ENCODE measurements around the gene GLI2.

Gene GLI2

DNA sequence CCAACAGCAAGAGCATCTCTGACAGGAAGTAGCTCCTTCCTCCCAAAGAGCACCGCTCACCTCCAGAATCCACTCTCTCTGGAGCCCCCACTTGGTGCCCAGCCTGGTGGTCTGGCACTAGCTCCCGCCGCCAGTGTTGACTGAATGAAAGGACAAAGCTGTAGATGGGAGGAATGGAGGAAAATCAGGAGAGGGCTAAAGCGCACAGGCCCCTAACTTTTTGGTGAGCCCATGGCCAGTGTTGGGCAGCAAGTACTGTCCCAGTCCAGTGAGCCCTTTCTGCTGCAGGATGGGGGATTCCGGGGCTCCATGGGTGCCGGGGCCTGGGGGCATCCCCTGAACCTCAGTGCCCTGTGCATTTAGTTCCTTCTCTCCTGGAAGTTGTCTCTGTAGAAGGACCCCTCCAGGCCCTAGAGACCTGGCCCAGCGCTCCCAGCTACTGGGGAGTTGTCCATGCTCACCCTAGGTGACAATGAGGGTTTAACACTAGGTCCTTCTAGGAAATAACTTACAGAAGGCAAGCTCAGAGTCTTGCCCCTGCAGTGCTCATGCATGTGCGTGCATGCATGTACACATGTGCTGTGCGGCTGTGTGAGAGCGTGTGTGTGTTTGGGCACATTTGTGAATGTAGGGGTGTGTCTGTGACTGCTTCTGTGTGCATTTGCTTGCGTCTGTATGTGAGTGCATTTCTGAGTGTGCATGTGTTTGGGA is 33.6 kb downstream of the GLI2 start:
- in situ Hi-C loops (cut with MboI; ENCODE audit: low sequenced_read_pairs) = no loop called here

DNA sequence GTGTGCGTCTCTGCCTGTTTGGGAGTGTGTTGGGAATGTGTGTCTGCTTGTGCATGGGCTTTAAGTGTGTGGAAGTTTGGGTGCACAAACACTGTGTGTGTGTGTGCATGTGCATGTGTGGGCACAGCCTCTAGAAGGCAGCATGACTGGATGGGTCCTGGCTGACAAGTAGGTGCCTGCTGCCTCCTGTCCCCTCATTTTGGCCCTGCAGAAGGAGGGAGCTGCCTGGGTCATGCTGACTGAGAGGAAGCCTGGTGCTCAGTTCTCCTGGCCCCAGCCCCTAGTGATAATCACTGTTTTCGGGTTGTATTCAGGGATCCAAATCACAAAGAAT is 34.1 kb downstream of the GLI2 start:
- in situ Hi-C loops (cut with MboI; ENCODE audit: low sequenced_read_pairs) = no loop called here

- in situ Hi-C loops (cut with MboI; ENCODE audit: low sequenced_read_pairs) = no loop called here
Observed at GRCh38 chr2:120770176-120770575, 34.5 kb downstream of the GLI2 start.

DNA sequence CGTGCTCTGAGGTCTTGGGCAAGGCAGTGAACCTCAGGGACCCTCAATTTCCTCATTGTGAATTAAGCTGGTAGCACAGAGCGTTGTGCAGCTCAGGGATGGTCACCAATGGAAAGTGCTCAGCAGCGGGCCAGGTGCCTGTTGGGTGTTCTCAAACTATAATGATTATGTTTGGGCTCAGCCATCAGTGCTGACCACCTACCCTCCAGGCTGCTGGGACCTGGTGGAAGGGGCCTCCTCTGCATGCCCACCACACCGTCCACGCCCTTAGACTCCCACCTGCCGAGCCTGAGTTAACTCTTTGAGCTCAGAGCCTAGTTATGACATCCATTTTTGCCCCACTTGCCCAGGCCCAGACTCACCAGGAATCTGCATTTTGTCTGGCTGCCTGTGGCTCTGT is 35.0 kb downstream of the GLI2 start:
- in situ Hi-C loops (cut with MboI; ENCODE audit: low sequenced_read_pairs) = no loop called here

DNA sequence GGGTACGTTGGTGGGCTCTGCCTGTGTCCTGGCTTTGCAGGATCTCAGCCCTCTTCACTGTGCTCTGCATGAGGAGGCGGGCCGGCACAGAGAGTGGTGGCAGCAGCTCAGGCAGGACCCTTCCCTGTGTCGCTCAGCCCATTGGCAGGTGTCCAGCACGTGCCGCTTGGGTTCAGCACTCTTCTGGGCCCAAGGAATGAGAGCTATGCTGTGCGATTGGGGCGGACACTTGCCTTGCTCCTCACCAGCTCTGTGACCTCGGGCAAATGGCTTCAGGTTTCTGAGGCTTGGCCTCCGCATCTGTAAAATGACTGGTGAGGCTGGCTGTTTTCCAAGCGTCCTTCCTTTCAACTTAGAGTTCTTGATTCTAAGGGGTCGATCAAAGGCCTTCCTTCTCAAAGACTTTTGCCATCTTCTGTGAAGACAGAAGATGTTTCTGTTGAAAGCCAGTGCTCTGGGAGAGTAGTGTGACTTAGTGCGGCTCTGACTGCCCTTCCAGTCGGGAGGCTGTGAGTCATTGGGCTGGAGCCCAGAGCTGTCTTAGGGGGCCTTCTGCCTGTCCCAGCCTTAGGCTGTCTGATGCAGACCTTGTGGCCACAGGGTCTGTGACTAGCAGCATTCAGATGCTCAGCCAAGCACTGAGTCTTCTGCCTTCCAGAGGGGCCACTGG is 35.6 kb downstream of the GLI2 start:
- in situ Hi-C loops (cut with MboI; ENCODE audit: low sequenced_read_pairs) = no loop called here

GRCh38 chr2:120771781-120772208 is 36.1 kb downstream of the GLI2 start:
- in situ Hi-C loops (cut with MboI; ENCODE audit: low sequenced_read_pairs) = no loop called here

DNA sequence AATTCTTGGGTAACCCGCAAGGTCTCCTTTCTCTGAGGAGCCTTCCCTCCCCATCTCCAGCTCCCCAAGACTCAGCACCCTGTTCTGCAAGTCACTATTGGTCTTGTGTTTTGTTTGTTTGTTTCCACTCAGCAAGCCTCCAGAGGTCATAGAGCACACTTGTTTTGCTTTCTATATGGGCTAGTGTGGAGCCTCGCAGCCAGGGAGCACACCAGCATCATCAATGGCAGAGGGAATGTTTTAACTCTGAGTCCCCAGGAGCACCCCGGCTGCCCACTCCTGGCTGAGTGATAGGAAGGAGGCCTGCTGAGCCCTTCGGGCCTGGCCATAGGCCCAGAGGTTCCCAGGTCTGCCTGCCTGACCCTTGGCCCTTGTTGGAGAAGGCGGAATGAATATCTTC is 36.6 kb downstream of the GLI2 start:
- in situ Hi-C loops (cut with MboI; ENCODE audit: low sequenced_read_pairs) = no loop called here

DNA sequence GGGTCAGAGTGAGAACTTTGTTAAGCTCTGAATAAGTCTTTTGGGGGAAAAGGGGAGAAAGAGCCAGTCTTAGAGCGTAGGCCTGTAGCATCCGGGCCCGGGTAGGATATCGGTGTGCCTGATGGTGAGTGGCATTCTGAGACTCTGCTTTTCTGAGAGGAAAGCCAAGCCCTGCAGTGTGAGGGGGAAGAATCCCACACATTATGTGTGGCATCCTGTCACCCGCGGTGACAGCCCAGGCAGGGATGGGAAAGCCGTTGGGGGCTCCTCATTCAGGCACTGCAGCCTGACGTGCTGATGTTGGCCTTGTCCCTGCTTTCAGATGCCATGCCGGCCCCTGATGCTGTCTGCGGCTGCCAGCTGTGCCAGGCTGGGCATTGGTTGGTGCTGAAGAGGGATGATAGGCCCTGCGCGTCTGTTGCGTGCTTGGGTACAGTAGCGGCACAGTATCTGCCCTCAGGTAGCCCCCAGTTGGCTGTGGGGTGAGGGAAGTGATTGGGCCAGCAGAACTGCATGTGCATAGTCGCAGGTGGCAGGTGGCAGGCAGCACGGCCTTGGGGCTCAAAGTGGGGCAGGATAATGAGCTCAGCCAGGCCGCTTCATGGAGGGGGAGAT is 37.6 kb downstream of the GLI2 start:
- in situ Hi-C loops (cut with MboI; ENCODE audit: low sequenced_read_pairs) = no loop called here

DNA sequence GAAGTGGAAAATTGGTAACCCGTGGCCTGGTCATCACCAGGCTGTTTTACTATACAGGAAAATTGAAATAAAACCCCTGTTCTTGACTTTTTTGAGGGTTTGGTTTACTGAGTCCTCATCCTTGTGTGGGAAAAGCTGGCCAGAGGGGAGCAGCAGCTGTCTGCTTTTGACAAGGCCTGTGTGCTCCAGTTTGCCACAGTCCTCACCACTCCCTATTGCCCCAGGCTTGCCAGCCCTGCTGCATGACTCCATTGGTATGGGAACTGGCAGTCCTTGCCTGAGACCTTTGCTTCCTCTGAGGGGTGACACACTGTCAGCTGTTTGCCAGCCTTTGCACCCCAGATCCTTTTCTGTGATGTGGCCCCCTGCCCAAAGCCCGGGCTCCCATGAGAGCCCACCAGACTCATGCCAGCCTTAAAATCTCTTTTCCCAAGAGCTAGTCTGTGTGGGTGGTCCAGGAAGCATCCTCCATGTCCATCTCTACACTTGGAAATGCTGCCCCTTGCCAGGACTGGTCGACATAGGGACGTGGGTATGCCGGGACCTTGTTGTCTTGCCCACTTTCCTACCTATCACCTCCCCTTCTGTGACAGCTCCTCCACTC is 39.0 kb downstream of the GLI2 start:
- in situ Hi-C loops (cut with MboI; ENCODE audit: low sequenced_read_pairs) = no loop called here

DNA sequence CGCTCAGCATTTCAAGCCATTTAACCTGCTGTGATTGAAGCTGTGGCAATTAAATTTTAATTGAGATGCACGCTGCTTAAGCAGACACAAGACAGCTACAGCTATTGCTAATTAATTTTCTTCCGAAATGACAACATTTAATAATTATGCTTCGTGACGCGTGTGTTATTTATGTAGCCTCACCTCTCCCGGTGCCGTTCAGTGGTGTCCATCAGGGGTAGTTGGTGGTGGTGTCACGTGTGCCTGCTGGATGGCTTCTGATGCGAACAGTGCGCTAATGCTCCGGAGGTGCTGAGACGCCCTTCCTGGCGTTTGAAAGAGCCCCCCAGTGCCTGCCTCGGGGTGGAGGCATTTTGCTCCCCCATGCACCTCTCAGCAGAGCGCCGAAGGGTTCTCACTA is 39.5 kb downstream of the GLI2 start:
- in situ Hi-C loops (cut with MboI; ENCODE audit: low sequenced_read_pairs) = no loop called here

GRCh38 chr2:120775801-120776589 is 40.3 kb downstream of the GLI2 start:
- in situ Hi-C loops (cut with MboI; ENCODE audit: low sequenced_read_pairs) = no loop called here

DNA sequence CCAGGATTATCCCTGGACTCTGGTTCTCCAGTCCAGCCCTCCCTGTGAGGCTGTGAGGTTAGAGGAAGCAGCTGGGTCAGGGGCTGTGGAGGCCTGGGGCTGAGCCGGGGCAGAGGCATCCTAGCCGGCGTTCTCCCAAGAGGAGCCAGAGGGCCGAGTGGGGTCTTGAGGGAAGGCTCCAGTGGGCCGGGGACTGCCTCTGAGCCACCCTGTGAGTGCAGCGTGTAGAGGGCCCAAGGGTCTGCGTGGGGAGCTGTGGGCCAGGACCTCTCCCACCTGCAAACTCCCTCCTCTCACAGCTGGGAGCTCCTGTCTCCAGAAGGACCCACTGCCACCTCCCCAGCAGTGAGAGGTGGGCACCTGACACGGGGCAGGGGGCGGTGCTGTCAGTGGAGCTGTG is 41.0 kb downstream of the GLI2 start:
- in situ Hi-C loops (cut with MboI; ENCODE audit: low sequenced_read_pairs) = no loop called here

GRCh38 chr2:120777170-120777751 is 41.6 kb downstream of the GLI2 start:
- in situ Hi-C loops (cut with MboI; ENCODE audit: low sequenced_read_pairs) = no loop called here

- in situ Hi-C loops (cut with MboI; ENCODE audit: low sequenced_read_pairs) = no loop called here
Observed at GRCh38 chr2:120777787-120778186, 42.1 kb downstream of the GLI2 start.

- in situ Hi-C loops (cut with MboI; ENCODE audit: low sequenced_read_pairs) = no loop called here
Observed at GRCh38 chr2:120778244-120778643, 42.6 kb downstream of the GLI2 start.

DNA sequence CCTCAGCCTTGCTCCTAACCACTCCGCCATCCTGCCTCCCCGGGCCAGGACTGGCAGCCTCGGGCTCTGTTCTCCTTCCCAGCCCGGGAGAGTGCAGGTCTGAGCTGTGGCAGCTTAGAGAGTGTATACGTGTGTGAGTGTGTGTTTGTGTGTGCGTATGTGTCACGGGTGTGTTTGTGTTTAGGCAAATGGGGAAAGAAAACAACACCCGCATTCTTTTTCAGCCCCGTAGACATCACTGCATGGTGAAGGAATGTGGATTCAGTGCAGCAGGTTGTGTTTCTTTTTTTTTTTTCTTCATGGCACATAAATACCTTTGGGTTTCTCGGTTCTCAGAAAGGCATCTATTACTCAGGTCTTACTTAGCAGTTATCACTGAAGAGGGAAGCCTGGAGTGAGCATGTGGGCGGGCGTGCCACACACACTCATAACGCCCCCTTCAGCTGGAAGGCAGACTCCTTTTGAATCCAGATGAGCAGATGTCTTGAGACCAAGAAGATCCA is 44.2 kb downstream of the GLI2 start:
- in situ Hi-C loops (cut with MboI; ENCODE audit: low sequenced_read_pairs) = no loop called here

GRCh38 chr2:120780402-120780801 is 44.7 kb downstream of the GLI2 start:
- in situ Hi-C loops (cut with MboI; ENCODE audit: low sequenced_read_pairs) = no loop called here

- in situ Hi-C loops (cut with MboI; ENCODE audit: low sequenced_read_pairs) = no loop called here
Observed at GRCh38 chr2:120783371-120783791, 47.7 kb downstream of the GLI2 start.

DNA sequence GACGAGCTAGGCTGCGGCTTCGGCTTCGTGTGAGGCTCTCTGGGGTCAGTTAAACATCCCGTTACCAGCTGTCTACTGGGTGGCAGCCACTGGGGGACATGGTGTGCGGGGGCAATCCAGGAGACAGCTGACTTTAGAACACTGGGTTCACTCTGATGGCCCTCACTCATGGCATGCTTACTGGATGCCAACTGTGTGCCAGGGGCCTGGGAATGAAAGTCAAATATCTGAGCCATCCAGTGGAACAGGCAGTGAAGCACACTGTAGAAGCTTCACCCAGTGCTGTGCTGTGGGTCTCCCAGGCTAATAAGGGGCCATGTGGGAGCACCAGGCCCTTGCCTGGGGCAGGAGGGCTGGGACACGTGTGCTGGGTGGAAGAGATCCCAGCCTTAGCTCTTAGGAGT is 48.3 kb downstream of the GLI2 start:
- in situ Hi-C loops (cut with MboI; ENCODE audit: low sequenced_read_pairs) = no loop called here

All from hTERT RPE-1 (cell line).